Keratinocyte (primary cell): Measurements from ENCODE around the gene HIVEP2.

ENCODE experiments used
- EZH2 ChIP-seq: IDR thresholded peaks from one replicate; pipeline ENCODE4 v1.6.1; 2012; ENCODE audit warnings: inconsistent platforms, mild to moderate bottlenecking, low read length, moderate library complexity
- TF ChIP-seq, protein P1 (sequence below), 3 experiments: IDR thresholded peaks in 1 of 3; conservative IDR thresholded peaks in 1 of 3; optimal IDR thresholded peaks in 1 of 3; 2 replicates in 2 of 3; 3 replicates in 1 of 3; pipeline versions ENCODE3 to v1.5.1; 2011; ENCODE audit warnings: low read length in 3 of 3, mild to moderate bottlenecking in 3 of 3, moderate library complexity in 2 of 3, control low read depth in 1 of 3, inconsistent platforms in 1 of 3; ENCODE audit not compliant: insufficient read depth in 2 of 3; ENCODE audit errors: extremely low read depth in 1 of 3

DNA sequence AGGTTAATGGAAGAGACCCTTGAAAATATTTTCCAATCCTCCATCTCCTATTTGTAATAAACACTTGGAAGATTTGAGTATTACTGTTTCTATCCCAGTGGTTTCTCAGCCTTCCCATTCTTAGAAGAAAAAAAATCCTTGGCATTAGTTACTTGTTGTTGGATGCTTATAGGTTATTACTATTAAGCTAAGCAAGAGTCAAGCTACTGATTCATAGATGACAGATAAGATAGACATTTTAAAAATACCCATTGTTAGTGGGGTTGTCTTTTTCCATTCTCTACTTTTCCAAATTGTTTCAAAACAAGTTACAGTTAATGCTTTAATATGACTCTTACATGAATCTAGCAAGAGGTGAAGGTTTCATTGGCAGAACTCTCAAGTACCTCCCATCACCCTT is 158.5 kb downstream of the HIVEP2 start:
- TF ChIP-seq, protein P1, sequence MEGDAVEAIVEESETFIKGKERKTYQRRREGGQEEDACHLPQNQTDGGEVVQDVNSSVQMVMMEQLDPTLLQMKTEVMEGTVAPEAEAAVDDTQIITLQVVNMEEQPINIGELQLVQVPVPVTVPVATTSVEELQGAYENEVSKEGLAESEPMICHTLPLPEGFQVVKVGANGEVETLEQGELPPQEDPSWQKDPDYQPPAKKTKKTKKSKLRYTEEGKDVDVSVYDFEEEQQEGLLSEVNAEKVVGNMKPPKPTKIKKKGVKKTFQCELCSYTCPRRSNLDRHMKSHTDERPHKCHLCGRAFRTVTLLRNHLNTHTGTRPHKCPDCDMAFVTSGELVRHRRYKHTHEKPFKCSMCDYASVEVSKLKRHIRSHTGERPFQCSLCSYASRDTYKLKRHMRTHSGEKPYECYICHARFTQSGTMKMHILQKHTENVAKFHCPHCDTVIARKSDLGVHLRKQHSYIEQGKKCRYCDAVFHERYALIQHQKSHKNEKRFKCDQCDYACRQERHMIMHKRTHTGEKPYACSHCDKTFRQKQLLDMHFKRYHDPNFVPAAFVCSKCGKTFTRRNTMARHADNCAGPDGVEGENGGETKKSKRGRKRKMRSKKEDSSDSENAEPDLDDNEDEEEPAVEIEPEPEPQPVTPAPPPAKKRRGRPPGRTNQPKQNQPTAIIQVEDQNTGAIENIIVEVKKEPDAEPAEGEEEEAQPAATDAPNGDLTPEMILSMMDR (optimal IDR thresholded peaks at IDR 0.05 in 1 of 3, IDR thresholded peaks at IDR 0.05 in 1 of 3, conservative IDR thresholded peaks at IDR 0.05 in 1 of 3; ENCODE audit: extremely low read depth in 1 of 3, insufficient read depth in 2 of 3, low read length in 3 of 3), result no peak
- no peak for TF ChIP-seq EZH2
